Activated naive CD8-positive, alpha-beta T cell treated with anti-CD3 and anti-CD28 coated beads, Interleukin-2, amount 10 ng/mL, durations not matched to agents 7 days and 5 days (primary cell): Measurements from ENCODE around the gene LRRC9. TPM values are rescaled to one million over a fixed set of nuclear protein-coding genes. Genes with fewer than 3 reads are reported as not detected.

Experiments used
- ATAC-seq: fragments of 150-1000 bp; cut with Tn5 transposase; one replicate; pipeline ENCODE4 v1.10.0; 2021; ENCODE audit warnings: low read depth, moderate library complexity
- POLR2A ChIA-PET: fragments of 350-600 bp; sonication (Branson Sonifier 250); formaldehyde crosslinking; loops from one replicate; lab custom pipeline; 2021; ENCODE audit warnings: antibody characterized with exemption; lab: Charles Lee
- DNase-seq: peaks from one replicate; pipeline ENCODE4 v3.0.0; 2021
- H3K27ac Mint-ChIP-seq: one replicate; pipeline ENCODE4 v1.8.0; 2022; ENCODE audit warnings: mild to moderate bottlenecking, mixed read lengths
- H3K27me3 Mint-ChIP-seq: one replicate; pipeline ENCODE4 v1.8.0; 2022; ENCODE audit warnings: mild to moderate bottlenecking, moderate library complexity, mixed read lengths
- H3K36me3 Mint-ChIP-seq: one replicate; pipeline ENCODE4 v1.8.0; 2021; ENCODE audit warnings: mild to moderate bottlenecking, mixed read lengths
- H3K4me1 Mint-ChIP-seq: one replicate; pipeline ENCODE4 v1.8.0; 2021; ENCODE audit warnings: mixed read lengths
- H3K4me3 Mint-ChIP-seq: one replicate; pipeline ENCODE4 v1.8.0; 2022; ENCODE audit warnings: mild to moderate bottlenecking, moderate library complexity, mixed read lengths
- H3K9me3 Mint-ChIP-seq: one replicate; pipeline ENCODE4 v1.8.0; 2021; ENCODE audit warnings: mixed read lengths
- total RNA-seq, 2 experiments: library from RNA; stranded (reverse); gene quantifications; one replicate each; pipeline ENCODE4 v1.2.3, GENCODE V29; 2021

LRRC9 gene
- not detected for total RNA-seq

DNA sequence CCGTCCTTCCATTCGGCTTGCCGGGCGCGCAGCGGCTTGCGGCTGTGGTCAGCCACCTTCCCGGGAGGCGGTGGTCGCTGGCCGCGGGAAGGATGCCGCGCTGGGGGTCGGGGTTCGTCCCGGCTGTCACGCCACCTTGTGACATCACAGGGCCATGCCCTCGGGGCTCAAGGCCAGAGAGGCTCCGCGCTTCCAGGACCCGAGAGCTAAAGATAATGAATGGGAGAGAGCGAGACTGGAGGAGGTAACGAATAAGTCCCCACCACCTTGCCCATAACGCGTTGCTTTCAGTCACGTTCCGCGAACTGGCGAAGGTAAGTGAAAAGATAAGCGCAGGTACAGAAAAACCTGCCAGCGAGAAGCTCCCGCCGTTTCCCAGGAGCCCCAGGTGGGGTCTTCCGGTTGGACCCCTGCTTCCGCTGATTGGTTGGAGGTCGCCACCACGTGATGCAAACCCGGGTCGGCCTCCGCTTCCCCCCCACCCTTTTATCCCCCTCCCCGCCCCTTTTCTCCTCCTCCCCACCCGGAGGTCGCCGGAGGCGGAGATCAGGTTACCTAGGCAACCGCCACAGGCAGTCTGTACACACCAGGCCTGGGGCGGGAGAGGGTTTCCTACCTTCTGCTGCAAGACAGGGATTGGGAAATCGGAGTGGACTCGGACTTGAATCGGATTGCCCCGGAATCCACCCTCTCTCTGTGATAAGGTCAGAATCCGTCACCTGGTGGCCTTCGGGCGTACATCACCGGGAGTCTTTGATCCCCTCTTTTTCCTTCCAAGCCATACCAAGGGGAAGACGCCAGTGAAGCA lies at the start of gene LRRC9:
LRRC9 (plus strand) TSS at position 575 of the 808 bp plus-strand sequence.
- Mint-ChIP-seq H3K27me3 (peaks cover 25% of the 10 kb centered on the region), H3K4me1 (peaks cover 3% of the 10 kb centered on the region), H3K36me3 (no peaks in the 10 kb centered on the region), H3K9me3 (no peaks in the 10 kb centered on the region), H3K4me3 (peak within 1 kb of the TSS; percentile 65), H3K27ac (no peak within 1 kb of the TSS)
- POLR2A ChIA-PET = no interaction called here
- ATAC-seq = peak; percentile 58
- DNase-seq = peak; percentile 37

DNA sequence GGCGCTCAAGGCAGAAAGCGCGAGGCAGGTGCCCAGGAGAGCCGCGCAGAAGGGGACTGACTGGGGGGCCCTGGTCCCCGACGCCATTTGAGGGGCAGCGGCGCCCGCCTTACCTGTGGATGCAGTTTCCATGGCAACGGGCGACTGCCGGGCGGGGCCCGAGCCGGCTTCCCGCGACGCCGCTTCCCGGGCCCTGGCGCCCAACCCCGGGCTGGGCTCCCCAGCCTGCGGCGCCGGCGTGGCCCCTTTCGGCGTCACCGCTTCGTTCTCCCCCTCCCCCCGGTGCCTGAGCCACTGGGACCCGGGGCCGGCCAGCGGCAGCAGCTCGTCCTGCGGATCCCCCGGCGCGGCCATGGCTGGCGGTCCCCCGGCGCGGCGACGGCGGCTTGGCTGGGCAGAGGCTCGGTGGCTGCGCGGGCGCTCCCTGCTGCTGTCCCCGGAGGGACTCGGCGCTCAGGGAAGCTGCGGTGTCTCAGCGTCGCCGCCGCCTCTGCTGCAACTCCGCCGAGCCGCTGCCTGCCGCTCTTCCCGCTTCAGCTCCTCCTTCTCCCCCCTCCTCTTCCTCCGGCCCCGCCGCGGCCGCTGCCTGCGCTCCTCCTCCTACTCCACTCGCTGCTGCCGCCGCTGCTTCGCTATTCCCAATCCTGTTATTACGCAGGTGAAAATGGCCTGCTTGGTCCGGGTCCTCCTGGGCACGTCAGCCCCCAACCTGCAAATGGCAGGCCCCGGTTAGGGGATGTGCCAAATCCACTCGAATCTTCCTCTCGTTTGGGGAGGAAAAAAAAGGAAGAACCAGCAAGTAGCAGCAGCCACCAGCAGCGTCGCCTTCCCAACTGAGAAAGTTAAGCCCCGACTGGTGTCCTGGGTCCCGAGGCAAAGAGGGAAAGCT lies 49.4 kb upstream of the LRRC9 start, which contains the start of gene RTN1:
RTN1 (minus strand) TSS at position 500 of the 889 bp plus-strand sequence; CDS start at position 354, 146 bp downstream.
- peak; percentile 81 for ATAC-seq

DNA sequence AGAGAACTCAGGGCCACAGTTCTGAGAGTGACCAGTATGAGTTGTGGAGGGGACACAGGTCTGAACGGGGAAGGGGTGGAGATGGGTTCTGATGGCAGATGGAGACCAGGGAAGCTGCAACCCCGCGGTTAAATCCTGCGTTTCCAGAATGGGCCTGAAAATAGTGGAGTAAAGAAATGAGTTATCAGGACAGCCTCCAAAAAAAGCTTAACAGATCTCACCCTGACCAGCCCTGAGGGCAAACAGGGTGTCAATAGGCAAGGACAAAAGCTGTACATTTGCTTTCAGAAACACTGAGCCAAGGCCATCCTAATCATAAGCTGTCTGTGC lies 48.8 kb upstream of the LRRC9 start:
- Mint-ChIP-seq H3K4me3 (peak overlapping the region; percentile 85), H3K27ac (no peak overlapping the region), H3K9me3 (no peaks in the 10 kb centered on the region), H3K4me1 (peaks cover 3% of the 10 kb centered on the region), H3K27me3 (peaks cover 61% of the 10 kb centered on the region), H3K36me3 (no peaks in the 10 kb centered on the region)
- ATAC-seq (no peak), DNase-seq (no peak)
- POLR2A ChIA-PET = no interaction called here

More for the DNA sequence above, 49.4 kb upstream of the LRRC9 start, which contains the start of gene RTN1:
- peaks cover 63% of the 10 kb centered on the region for H3K27me3 Mint-ChIP-seq
- no peak within 1 kb of the TSS for H3K27ac Mint-ChIP-seq
- peaks cover 3% of the 10 kb centered on the region for H3K4me1 Mint-ChIP-seq
- peak within 1 kb of the TSS; percentile 85 for H3K4me3 Mint-ChIP-seq
- DNase-seq = peak; percentile 49
- no peaks in the 10 kb centered on the region for H3K9me3 Mint-ChIP-seq
- POLR2A ChIA-PET = no interaction called here
- no peaks in the 10 kb centered on the region for H3K36me3 Mint-ChIP-seq

DNA sequence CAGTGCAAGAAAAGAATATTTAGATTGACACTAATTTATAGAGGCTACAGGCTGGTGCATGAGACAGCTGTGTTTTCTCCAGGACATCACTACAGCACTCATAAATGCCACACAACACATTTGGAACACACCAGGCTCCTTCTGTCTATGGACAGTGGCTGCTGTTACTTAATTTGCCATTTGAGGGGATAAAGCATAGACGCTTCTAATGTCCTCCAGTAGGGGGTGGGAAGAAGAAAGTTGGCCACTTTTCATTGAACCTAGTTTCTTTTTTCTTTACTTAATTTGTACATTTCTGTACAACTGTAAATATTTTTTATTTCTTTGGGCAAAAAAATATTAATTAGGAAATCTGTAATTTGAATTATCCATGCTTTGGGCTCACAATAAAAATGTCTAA lies 37.0 kb upstream of the LRRC9 start:
- no peak for ATAC-seq
- no peaks in the 10 kb centered on the region for H3K4me1 Mint-ChIP-seq
- no peak overlapping the region for H3K27ac Mint-ChIP-seq
- no peaks in the 10 kb centered on the region for H3K36me3 Mint-ChIP-seq
- H3K27me3 Mint-ChIP-seq = peaks cover 19% of the 10 kb centered on the region
- POLR2A ChIA-PET = no interaction called here
- DNase-seq = no peak
- no peak overlapping the region for H3K4me3 Mint-ChIP-seq
- no peaks in the 10 kb centered on the region for H3K9me3 Mint-ChIP-seq

DNA sequence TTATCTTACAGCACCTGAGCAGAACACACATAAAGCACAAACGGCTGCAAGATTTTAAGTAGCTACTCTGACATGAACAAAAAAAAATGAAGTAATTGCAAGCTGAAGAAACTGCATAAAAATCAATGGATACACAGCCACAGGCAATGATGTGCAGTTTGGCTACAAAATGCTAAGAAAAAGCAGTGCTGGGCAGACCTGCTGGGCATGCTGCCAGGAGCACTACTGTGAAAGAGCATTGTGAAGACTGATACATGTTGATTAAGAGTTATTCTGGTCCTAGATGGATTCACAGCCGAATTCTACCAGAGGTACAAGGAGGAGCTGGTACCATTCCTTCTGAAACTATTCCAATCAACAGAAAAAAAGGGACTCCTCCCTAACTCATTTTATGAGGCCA lies 29.3 kb upstream of the LRRC9 start:
- Mint-ChIP-seq H3K4me3 (no peak overlapping the region), H3K36me3 (no peaks in the 10 kb centered on the region), H3K9me3 (no peaks in the 10 kb centered on the region), H3K4me1 (no peaks in the 10 kb centered on the region), H3K27ac (no peak overlapping the region), H3K27me3 (peaks cover 13% of the 10 kb centered on the region)
- no peak for ATAC-seq
- POLR2A ChIA-PET = no interaction called here
- no peak for DNase-seq

DNA sequence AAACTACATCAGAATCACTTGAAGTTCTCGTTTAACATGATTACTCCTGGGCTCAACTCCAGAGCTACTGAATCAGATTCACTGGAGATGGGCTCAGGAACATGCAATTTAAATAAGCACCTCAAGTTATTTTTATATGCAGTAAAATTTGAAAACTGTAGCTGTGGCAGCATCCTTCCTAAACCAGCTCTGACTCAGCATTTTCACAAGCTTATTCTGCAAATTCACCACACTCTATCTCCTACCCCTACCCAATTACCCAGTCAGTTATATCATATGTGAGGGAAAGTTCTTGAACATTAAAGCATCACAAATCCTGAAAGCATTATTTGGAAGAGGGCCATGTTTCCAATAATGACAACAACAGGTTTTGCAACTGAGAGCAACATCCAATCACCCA lies 24.2 kb upstream of the LRRC9 start:
- H3K9me3 Mint-ChIP-seq = no peaks in the 10 kb centered on the region
- peaks cover 12% of the 10 kb centered on the region for H3K27me3 Mint-ChIP-seq
- no peak for ATAC-seq
- no peak overlapping the region for H3K4me3 Mint-ChIP-seq
- no peaks in the 10 kb centered on the region for H3K36me3 Mint-ChIP-seq
- DNase-seq = no peak
- POLR2A ChIA-PET = no interaction called here
- H3K27ac Mint-ChIP-seq = no peak overlapping the region
- no peaks in the 10 kb centered on the region for H3K4me1 Mint-ChIP-seq

DNA sequence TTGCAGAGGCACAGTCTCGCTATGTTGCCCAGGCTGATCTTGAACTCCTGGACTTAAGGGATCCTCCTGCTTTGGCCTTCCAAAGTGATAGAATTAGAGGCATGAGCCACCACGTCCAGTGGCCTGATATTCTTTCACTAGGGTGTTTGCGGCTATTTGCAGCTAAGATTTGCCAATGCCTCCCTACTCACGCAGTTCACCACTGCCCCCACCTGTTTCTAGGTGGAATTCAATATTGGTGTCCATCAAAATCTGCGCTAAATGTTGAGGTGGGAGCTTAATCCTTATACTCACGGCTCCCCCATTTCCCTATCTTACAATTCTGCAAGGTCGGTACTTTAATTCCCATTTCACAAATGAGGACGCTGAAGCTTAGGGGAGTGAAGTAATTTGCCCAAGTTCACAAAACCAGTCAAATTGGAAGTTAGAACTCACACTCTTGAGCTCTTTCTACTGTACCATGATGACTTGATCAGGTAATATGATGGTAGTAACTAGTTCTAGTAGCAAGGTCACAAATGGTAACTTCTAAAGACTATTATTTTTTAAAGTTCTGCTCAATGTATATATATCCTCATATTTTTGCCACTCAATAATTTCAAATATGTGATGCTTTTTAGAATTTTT lies 22.1 kb upstream of the LRRC9 start:
- DNase-seq (no peak), ATAC-seq (no peak)
- POLR2A ChIA-PET = no interaction called here
- Mint-ChIP-seq H3K36me3 (no peaks in the 10 kb centered on the region), H3K4me3 (no peak overlapping the region), H3K27ac (no peak overlapping the region), H3K9me3 (no peaks in the 10 kb centered on the region), H3K4me1 (no peaks in the 10 kb centered on the region), H3K27me3 (peaks cover 12% of the 10 kb centered on the region)

DNA sequence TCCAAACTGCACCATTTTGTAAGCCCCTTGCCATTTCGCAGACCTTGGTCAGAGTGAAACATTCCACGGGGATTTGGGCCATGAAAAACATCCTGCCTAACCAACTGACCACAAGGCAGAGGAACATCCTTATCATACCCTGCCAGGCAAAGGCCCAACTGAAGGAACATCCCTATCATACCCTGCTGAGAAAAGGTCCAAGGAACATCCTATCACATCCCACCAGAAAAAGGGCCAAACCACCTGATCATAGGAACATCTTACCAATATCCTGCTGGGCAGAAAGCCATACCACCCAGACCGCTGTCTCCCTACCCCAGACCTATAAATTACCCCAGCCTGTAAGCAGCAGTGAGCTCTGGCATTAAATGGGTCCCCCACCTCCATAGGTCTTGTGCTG lies 19.4 kb upstream of the LRRC9 start:
- ATAC-seq = no peak
- H3K36me3 Mint-ChIP-seq = no peaks in the 10 kb centered on the region
- H3K4me3 Mint-ChIP-seq = no peak overlapping the region
- DNase-seq = no peak
- no peaks in the 10 kb centered on the region for H3K9me3 Mint-ChIP-seq
- peaks cover 12% of the 10 kb centered on the region for H3K27me3 Mint-ChIP-seq
- no peaks in the 10 kb centered on the region for H3K4me1 Mint-ChIP-seq
- POLR2A ChIA-PET = no interaction called here
- no peak overlapping the region for H3K27ac Mint-ChIP-seq

DNA sequence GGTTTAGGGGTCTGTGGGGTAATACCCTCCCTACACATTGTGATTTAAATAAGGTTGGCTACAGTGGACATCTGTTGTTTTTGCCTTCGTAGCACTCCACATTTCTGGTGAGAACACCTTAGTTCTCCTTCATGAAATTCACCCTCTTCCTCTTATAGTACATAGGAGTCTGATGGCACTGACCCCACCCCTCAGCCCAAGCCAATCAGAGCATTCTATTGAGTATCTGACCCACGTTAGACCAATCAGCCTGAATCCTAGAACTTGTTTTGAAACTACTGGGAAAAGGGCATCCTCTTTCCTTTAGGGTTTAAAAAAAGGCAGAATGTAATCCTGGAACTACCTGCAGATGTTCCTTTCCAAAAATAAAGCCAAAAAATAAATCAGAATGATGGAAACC lies 15.8 kb upstream of the LRRC9 start:
- H3K9me3 Mint-ChIP-seq = no peaks in the 10 kb centered on the region
- ATAC-seq = no peak
- POLR2A ChIA-PET = no interaction called here
- DNase-seq = no peak
- no peak overlapping the region for H3K4me3 Mint-ChIP-seq
- no peaks in the 10 kb centered on the region for H3K4me1 Mint-ChIP-seq
- no peaks in the 10 kb centered on the region for H3K36me3 Mint-ChIP-seq
- no peak overlapping the region for H3K27ac Mint-ChIP-seq
- H3K27me3 Mint-ChIP-seq = peaks cover 4% of the 10 kb centered on the region

DNA sequence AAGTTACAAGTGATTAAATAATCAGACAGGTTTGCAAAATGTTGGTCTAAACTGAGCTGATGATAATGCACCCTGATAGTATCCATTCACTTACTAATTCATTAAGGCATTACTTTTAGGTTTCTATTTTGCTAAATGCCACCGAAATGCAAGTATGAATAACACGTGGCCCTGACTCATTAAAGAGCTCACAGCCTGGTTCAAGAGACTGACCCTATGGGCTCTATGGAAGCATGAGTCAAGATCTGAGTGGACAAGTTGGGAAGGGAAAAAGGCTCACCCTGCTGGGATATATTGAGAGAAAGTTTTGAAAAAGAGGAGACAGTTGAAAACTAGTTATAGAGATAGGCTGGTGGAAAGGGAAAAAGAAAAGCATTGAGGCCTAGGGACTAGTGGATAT lies 14.8 kb upstream of the LRRC9 start:
- POLR2A ChIA-PET = no interaction called here
- H3K27me3 Mint-ChIP-seq = peaks cover 7% of the 10 kb centered on the region
- H3K9me3 Mint-ChIP-seq = no peaks in the 10 kb centered on the region
- ATAC-seq = no peak
- no peak overlapping the region for H3K4me3 Mint-ChIP-seq
- H3K4me1 Mint-ChIP-seq = no peaks in the 10 kb centered on the region
- no peaks in the 10 kb centered on the region for H3K36me3 Mint-ChIP-seq
- DNase-seq = no peak
- H3K27ac Mint-ChIP-seq = no peak overlapping the region

DNA sequence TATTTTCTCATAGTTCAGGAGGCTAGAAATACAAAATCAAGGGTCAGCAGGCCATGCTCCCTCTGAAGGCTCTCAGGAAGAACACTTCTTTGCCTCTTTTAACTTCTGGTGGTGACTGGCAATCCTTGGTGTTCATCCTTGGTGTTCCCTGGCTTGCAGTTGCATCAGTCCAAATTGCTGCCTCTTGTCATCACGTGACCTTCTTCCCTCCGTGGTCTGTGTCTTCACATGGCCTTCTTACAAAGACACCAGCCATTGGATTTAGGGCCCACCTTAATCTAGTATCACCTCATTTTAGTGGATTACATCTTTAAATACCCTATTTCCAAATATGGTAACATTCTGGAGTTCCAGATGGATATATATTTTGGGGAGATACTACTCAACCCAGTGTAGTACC lies 7.5 kb upstream of the LRRC9 start:
- no peaks in the 10 kb centered on the region for H3K36me3 Mint-ChIP-seq
- H3K27ac Mint-ChIP-seq = no peak overlapping the region
- DNase-seq = no peak
- no peaks in the 10 kb centered on the region for H3K9me3 Mint-ChIP-seq
- ATAC-seq = no peak
- POLR2A ChIA-PET = no interaction called here
- H3K27me3 Mint-ChIP-seq = peaks cover 13% of the 10 kb centered on the region
- H3K4me1 Mint-ChIP-seq = no peaks in the 10 kb centered on the region
- no peak overlapping the region for H3K4me3 Mint-ChIP-seq

DNA sequence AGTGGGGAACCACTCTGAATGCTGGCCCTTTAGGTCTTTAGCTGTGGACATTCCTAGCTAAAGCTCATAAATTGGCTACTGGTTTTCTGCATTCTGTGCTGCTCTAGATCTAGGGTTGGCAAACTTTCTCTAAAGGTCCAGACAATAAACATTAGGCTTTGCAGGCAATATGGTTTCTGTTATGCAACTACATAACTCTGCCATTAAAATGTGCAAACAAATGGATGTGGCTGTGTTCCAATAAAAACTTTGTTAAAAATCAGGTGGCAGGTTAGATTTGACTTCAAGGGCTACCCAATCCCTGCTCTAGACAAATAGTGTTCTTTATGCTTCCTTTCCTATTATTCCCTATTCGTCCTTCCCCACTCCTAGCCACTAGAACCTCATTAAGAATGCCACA lies 6.8 kb upstream of the LRRC9 start:
- H3K4me3 Mint-ChIP-seq = no peak overlapping the region
- POLR2A ChIA-PET = no interaction called here
- H3K27ac Mint-ChIP-seq = no peak overlapping the region
- H3K27me3 Mint-ChIP-seq = peaks cover 16% of the 10 kb centered on the region
- H3K4me1 Mint-ChIP-seq = no peaks in the 10 kb centered on the region
- H3K36me3 Mint-ChIP-seq = no peaks in the 10 kb centered on the region
- no peaks in the 10 kb centered on the region for H3K9me3 Mint-ChIP-seq
- DNase-seq (no peak), ATAC-seq (no peak)

DNA sequence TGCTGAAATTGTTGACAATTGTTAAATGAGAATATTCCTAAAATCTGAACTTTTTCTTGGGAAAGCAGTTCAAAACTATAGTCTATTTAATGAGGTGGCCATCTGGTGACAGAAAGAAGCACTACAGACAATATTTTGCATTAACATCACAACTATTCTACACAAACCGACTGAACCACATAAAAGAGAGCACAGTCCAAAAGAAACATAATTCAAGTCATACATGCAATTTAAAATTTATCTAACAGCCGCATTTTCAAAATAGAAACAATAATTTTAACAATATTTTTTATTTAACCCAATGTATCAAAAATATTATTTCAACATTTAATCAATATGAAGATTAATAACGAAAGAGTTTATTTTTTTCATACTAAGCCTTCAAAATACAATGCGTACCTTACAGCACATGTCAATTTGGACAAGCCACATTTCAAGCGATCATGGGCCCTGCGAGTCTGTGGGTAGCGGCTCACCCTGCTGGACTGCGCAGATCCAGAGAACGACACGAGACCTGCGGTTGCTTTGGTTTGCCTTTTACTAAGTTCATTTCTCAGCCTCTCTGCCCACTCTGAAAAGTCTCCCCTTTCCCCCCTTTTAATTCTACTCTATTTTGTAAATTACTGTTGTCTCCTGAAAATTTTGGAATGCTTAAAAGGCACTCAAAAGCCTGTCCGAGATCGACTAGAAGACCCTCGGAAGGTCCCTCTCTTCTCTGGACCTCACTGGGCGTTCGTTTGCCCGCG lies 947 bp upstream of the LRRC9 start:
- POLR2A ChIA-PET = no interaction called here
- Mint-ChIP-seq H3K9me3 (no peaks in the 10 kb centered on the region), H3K27me3 (peaks cover 25% of the 10 kb centered on the region), H3K27ac (no peak overlapping the region), H3K36me3 (no peaks in the 10 kb centered on the region), H3K4me1 (peaks cover 3% of the 10 kb centered on the region), H3K4me3 (peak overlapping the region; percentile 65)
- DNase-seq (no peak), ATAC-seq (no peak)
